H1 (cell line): Measurements from ENCODE around the gene ANKUB1. TPM values are rescaled to one million over a fixed set of nuclear protein-coding genes. Genes with fewer than 3 reads are reported as not detected.

Source experiments
- CTCF ChIA-PET: fragments of 300-600 bp; sonication (Branson Sonifier 250); formaldehyde crosslinking; loops from one replicate; lab custom pipeline; 2021; ENCODE audit not compliant: partially characterized antibody; lab: Charles Lee
- POLR2A ChIA-PET: fragments of 300-600 bp; sonication (Branson Sonifier 250); formaldehyde crosslinking; loops from one replicate; lab custom pipeline; 2021; ENCODE audit warnings: inconsistent platforms; ENCODE audit not compliant: partially characterized antibody; lab: Charles Lee
- DNase-seq, 2 experiments: peaks; one replicate each; pipeline versions ENCODE4 v3.0.0 to v3.0.0-alpha.2; 2010 to 2022; ENCODE audit warnings: low spot score in 2 of 2, low read depth in 1 of 2, mixed read lengths in 1 of 2
- FAIRE-seq: peaks from 2 replicates; lab custom pipeline; 2011; peaks lifted over from hg19 to GRCh38; lab: Jason Lieb, UNC
- H2AFZ ChIP-seq: 2 replicates; pipeline ENCODE4 v1.8.1; 2012; ENCODE audit warnings: low read length, inconsistent platforms
- H2AK5ac ChIP-seq: 2 replicates; pipeline ENCODE4 v1.6.1; 2013; ENCODE audit warnings: low read depth, low read length
- H2BK120ac ChIP-seq: replicated peaks from 2 replicates; pipeline ENCODE3; 2013; ENCODE audit warnings: low read depth, low read length, inconsistent platforms
- H2BK12ac ChIP-seq: 2 replicates; pipeline ENCODE4 v1.6.1; 2013; ENCODE audit warnings: low read depth, low read length
- H2BK15ac ChIP-seq: 2 replicates; pipeline ENCODE4 v1.6.1; 2013; ENCODE audit warnings: low read length
- H2BK20ac ChIP-seq: 2 replicates; pipeline ENCODE4 v1.6.1; 2013; ENCODE audit warnings: low read length
- H2BK5ac ChIP-seq: 2 replicates; pipeline ENCODE4 v1.6.1; 2013; ENCODE audit warnings: low read depth, low read length
- H3K14ac ChIP-seq: 2 replicates; pipeline ENCODE4 v1.6.1; 2013; ENCODE audit warnings: inconsistent platforms; ENCODE audit not compliant: insufficient read length
- H3K18ac ChIP-seq: 2 replicates; pipeline ENCODE4 v1.6.1; 2013; ENCODE audit warnings: low read length; ENCODE audit errors: extremely low read depth
- H3K23ac ChIP-seq: 2 replicates; pipeline ENCODE4 v1.6.1; 2013; ENCODE audit warnings: inconsistent platforms; ENCODE audit not compliant: insufficient read length
- H3K23me2 ChIP-seq: 2 replicates; pipeline ENCODE4 v1.6.1; 2013; ENCODE audit warnings: low read depth, low read length
- H3K27ac ChIP-seq: 2 replicates; pipeline ENCODE4 v1.6.1; 2011; ENCODE audit warnings: low read depth, low read length, inconsistent platforms
- H3K27me3 ChIP-seq, 4 experiments: replicated peaks in 1 of 4; 1 replicate in 1 of 4; 2 replicates in 3 of 4; pipeline versions ENCODE4 v1.6.1 to v1.8.1; 2011 to 2013; ENCODE audit warnings: low read length in 3 of 4, mild to moderate bottlenecking in 3 of 4, inconsistent platforms in 2 of 4, mixed read lengths in 2 of 4, moderate library complexity in 1 of 4; ENCODE audit not compliant: control insufficient read depth in 3 of 4, insufficient read depth in 3 of 4; ENCODE audit errors: extremely low read depth in 1 of 4
- H3K36me3 ChIP-seq, 4 experiments: 2 replicates each; pipeline versions ENCODE4 v1.6.1 to v1.8.1; 2011 to 2013; ENCODE audit warnings: mild to moderate bottlenecking in 4 of 4, low read length in 3 of 4, moderate library complexity in 2 of 4, control low read depth in 1 of 4, inconsistent platforms in 1 of 4; ENCODE audit not compliant: insufficient read depth in 4 of 4, control insufficient read depth in 2 of 4
- H3K4ac ChIP-seq: replicated peaks from 2 replicates; pipeline ENCODE3; 2013; ENCODE audit warnings: low read length, low read depth, mixed read lengths, inconsistent platforms; ENCODE audit not compliant: insufficient read length
- H3K4me1 ChIP-seq, 4 experiments: replicated peaks in 1 of 4; 1 replicate in 1 of 4; 2 replicates in 3 of 4; pipeline versions ENCODE4 v1.6.1 to v1.8.1; 2011 to 2013; ENCODE audit warnings: low read length in 3 of 4, inconsistent platforms in 2 of 4, mixed read lengths in 1 of 4; ENCODE audit not compliant: insufficient read depth in 4 of 4, control insufficient read depth in 3 of 4
- H3K4me2 ChIP-seq, 2 experiments: 2 replicates each; pipeline versions ENCODE4 v1.6.1 to v1.8.1; 2011 to 2013; ENCODE audit warnings: low read depth in 2 of 2, low read length in 2 of 2, control low read depth in 1 of 2, inconsistent platforms in 1 of 2, mild to moderate bottlenecking in 1 of 2; ENCODE audit not compliant: insufficient read depth in 1 of 2
- H3K4me3 ChIP-seq, 4 experiments: fragments of 200-600, 300-600 bp in 1 of 4; sonication (generic), shearing (Covaris generic), sonication (Bioruptor Twin) in 1 of 4; 2 replicates each; pipeline versions ENCODE4 v1.5.1 to v1.8.1; 2011 to 2016; ENCODE audit warnings: low read length in 4 of 4, low read depth in 3 of 4, control low read depth in 2 of 4, inconsistent platforms in 2 of 4, mild to moderate bottlenecking in 2 of 4, mixed read lengths in 1 of 4, moderate library complexity in 1 of 4; ENCODE audit not compliant: insufficient read depth in 2 of 4; ENCODE audit errors: extremely low read depth in 1 of 4
- H3K56ac ChIP-seq: replicated peaks from 2 replicates; pipeline ENCODE3; 2013; ENCODE audit warnings: low read depth, mild to moderate bottlenecking, mixed read lengths, low read length, inconsistent platforms; ENCODE audit not compliant: insufficient read length
- H3K79me1 ChIP-seq: 2 replicates; pipeline ENCODE4 v1.6.1; 2013; ENCODE audit warnings: low read depth, low read length, control low read depth
- H3K79me2 ChIP-seq, 2 experiments: 2 replicates each; pipeline versions ENCODE4 v1.6.1 to v1.8.1; 2012 to 2013; ENCODE audit warnings: low read length in 2 of 2, mild to moderate bottlenecking in 2 of 2, inconsistent platforms in 1 of 2; ENCODE audit not compliant: insufficient read depth in 2 of 2, control insufficient read depth in 1 of 2
- H3K9ac ChIP-seq, 4 experiments: replicated peaks in 1 of 4; 1 replicate in 1 of 4; 2 replicates in 3 of 4; pipeline versions ENCODE4 v1.6.1 to v1.8.1; 2011 to 2013; ENCODE audit warnings: low read depth in 3 of 4, low read length in 3 of 4, control low read depth in 2 of 4, mild to moderate bottlenecking in 2 of 4, moderate library complexity in 2 of 4, inconsistent platforms in 1 of 4; ENCODE audit errors: extremely low read depth in 1 of 4
- H3K9me3 ChIP-seq, 2 experiments: 2 replicates each; pipeline versions ENCODE4 v1.6.1 to v1.8.1; 2012 to 2013; ENCODE audit warnings: mild to moderate bottlenecking in 2 of 2, moderate library complexity in 2 of 2, control low read depth in 1 of 2, inconsistent platforms in 1 of 2, low read depth in 1 of 2, low read length in 1 of 2, mixed read lengths in 1 of 2; ENCODE audit not compliant: insufficient read depth in 2 of 2
- H4K20me1 ChIP-seq, 2 experiments: replicated peaks in 1 of 2; 2 replicates each; pipeline versions ENCODE3 to v1.8.1; 2011 to 2013; ENCODE audit warnings: inconsistent platforms in 2 of 2, low read length in 2 of 2, mild to moderate bottlenecking in 1 of 2; ENCODE audit not compliant: insufficient read depth in 2 of 2, control insufficient read depth in 1 of 2
- H4K5ac ChIP-seq: 2 replicates; pipeline ENCODE4 v1.6.1; 2013; ENCODE audit warnings: low read length, low read depth, mixed read lengths, inconsistent platforms; ENCODE audit not compliant: insufficient read length
- H4K8ac ChIP-seq: 2 replicates; pipeline ENCODE4 v1.8.0; 2013; ENCODE audit warnings: mild to moderate bottlenecking, moderate library complexity, low read length, inconsistent platforms; ENCODE audit not compliant: insufficient read depth; ENCODE audit errors: extremely low read depth
- H4K91ac ChIP-seq: replicated peaks from 2 replicates; pipeline ENCODE3; 2013; ENCODE audit warnings: low read length, mixed read lengths, inconsistent platforms; ENCODE audit not compliant: insufficient read length
- ATF2 ChIP-seq: IDR thresholded peaks from 2 replicates; pipeline ENCODE4 v1.6.1; 2012; ENCODE audit warnings: low read length, inconsistent platforms
- BCL11A ChIP-seq, 2 experiments: IDR thresholded peaks; one replicate each; pipeline ENCODE4 v1.6.1; 2011; ENCODE audit warnings: low read depth in 2 of 2, low read length in 2 of 2, mild to moderate bottlenecking in 2 of 2
- CBX8 ChIP-seq: fragments of 300-800, 300-1000 bp; sonication (generic); IDR thresholded peaks from 2 replicates; pipeline ENCODE4 v1.7.1; 2016; ENCODE audit warnings: low read depth, low read length, borderline replicate concordance
- CREB1 ChIP-seq: IDR thresholded peaks from 2 replicates; pipeline ENCODE4 v1.6.1; 2012; ENCODE audit warnings: inconsistent platforms
- EGR1 ChIP-seq: IDR thresholded peaks from 2 replicates; pipeline ENCODE4 v1.6.1; 2011; ENCODE audit warnings: low read depth, low read length, borderline replicate concordance
- HDAC6 ChIP-seq: IDR thresholded peaks from one replicate; pipeline ENCODE4 v1.7.1; 2012; ENCODE audit warnings: low read depth, mild to moderate bottlenecking, inconsistent platforms, low read length, moderate library complexity
- JUN ChIP-seq: IDR thresholded peaks from 2 replicates; pipeline ENCODE4 v1.6.1; 2011; ENCODE audit warnings: low read depth, mild to moderate bottlenecking, improper control_type of control experiment, low read length
- JUND ChIP-seq: IDR thresholded peaks from 2 replicates; pipeline ENCODE4 v1.6.1; 2011; ENCODE audit warnings: mild to moderate bottlenecking, improper control_type of control experiment, low read length
- KDM5A ChIP-seq: fragments of 200-600 bp; IDR thresholded peaks from 2 replicates; pipeline ENCODE4 v1.7.1; 2012; ENCODE audit warnings: mild to moderate bottlenecking, low read length, inconsistent platforms, mixed read lengths
- POU5F1 ChIP-seq: IDR thresholded peaks from 2 replicates; pipeline ENCODE4 v1.6.1; 2011; ENCODE audit warnings: low read depth, mild to moderate bottlenecking, low read length, moderate library complexity
- RXRA ChIP-seq: IDR thresholded peaks from 2 replicates; pipeline ENCODE4 v1.6.1; 2011; ENCODE audit warnings: low read depth, mild to moderate bottlenecking, low read length, moderate library complexity; ENCODE audit not compliant: insufficient read depth
- SIN3A ChIP-seq, 2 experiments: IDR thresholded peaks in 1 of 2; conservative IDR thresholded peaks in 1 of 2; 2 replicates each; pipeline ENCODE4 v1.6.1; 2011 to 2012; ENCODE audit warnings: low read length in 2 of 2, improper control_type of control experiment in 1 of 2, low read depth in 1 of 2, mild to moderate bottlenecking in 1 of 2
- TAF7 ChIP-seq: optimal IDR thresholded peaks from 2 replicates; pipeline ENCODE3; 2011; ENCODE audit warnings: low read depth, mild to moderate bottlenecking, inconsistent platforms, low read length, moderate library complexity, borderline replicate concordance
- WGBS, 2 experiments: shearing (Covaris generic) in 1 of 2; methylation state at CpG; one replicate each; pipeline versions ENCODE4 v1.1.6 to v1.1.7; 2013 to 2015; ENCODE audit warnings: low lambda C conversion rate in 2 of 2, mixed read lengths in 2 of 2, inconsistent platforms in 1 of 2, low coverage in 1 of 2, missing lambda C conversion rate in 1 of 2; ENCODE audit not compliant: insufficient replicate concordance in 2 of 2, insufficient coverage in 1 of 2, insufficient read length in 1 of 2; ENCODE audit errors: extremely low coverage in 1 of 2, missing lambda C conversion rate in 1 of 2; 5-methylcytosine and 5-hydroxymethylcytosine counted together
- polyA plus RNA-seq, 7 experiments: library from polyadenylated mRNA; depleted of rRNA in 3 of 7; stranded (reverse) in 5 of 7; unstranded in 2 of 7; fragments of >200 nt in 5 of 7; fragments of 200-250 nt in 2 of 7; gene quantifications; 1 replicate in 5 of 7; 2 replicates in 1 of 7; 4 replicates in 1 of 7; pipeline versions ENCODE4 v1.2.1 to v1.2.3, GENCODE V29; 2011 to 2013; ENCODE audit warnings: missing spikeins in 2 of 7, mixed read lengths in 2 of 7
- total RNA-seq: library from RNA; stranded (reverse); fragmentation: NEBNext Ultra II Directional; extraction: Animal tissue kit (Norgen Biotek cat#: 25700); gene quantifications from 2 replicates; pipeline ENCODE4 v1.2.1, GENCODE V29; 2021

Gene ANKUB1
- total and polyA plus RNA-seq, 2 of the 8 experiments (the other 6 are each of a cell fraction or from before 2014, with no cell fraction given), result not detected

GRCh38 chr3:149820183-149820582 lies 27.8 kb upstream of the ANKUB1 start:
- Histone ChIP-seq H4K91ac (no peak overlapping the region), H3K18ac (no peak overlapping the region), H2AFZ (no peak overlapping the region), H3K4me2 (no peak overlapping the region), H3K79me1 (no peaks in the 10 kb centered on the region; the same call in 1 of the 2 replicates), H3K9ac (no peak overlapping the region), H2BK15ac (no peak overlapping the region), H3K27me3 (no peaks in the 10 kb centered on the region), H4K20me1 (peaks cover 0 to 2% of the 10 kb centered on the region in 2 experiments), H3K4me1 (peaks cover 0 to under 1% (median under 1%) of the 10 kb centered on the region in 4 experiments; a peak in 1 of 7 replicates), H3K27ac (no peak overlapping the region), H2BK20ac (no peak overlapping the region), H4K8ac (no peak overlapping the region), H3K23me2 (no peaks in the 10 kb centered on the region), H2BK5ac (no peak overlapping the region), H2AK5ac (no peak overlapping the region), H4K5ac (no peak overlapping the region), H3K36me3 (no peaks in the 10 kb centered on the region), H3K79me2 (peaks cover 0 to 99% of the 10 kb centered on the region in 2 experiments; a peak in 3 of 4 replicates), H3K56ac (no peak overlapping the region), H2BK12ac (no peak overlapping the region), H2BK120ac (no peak overlapping the region), H3K23ac (no peak overlapping the region), H3K4me3 (no peak overlapping the region), H3K4ac (no peak overlapping the region), H3K14ac (no peak overlapping the region), H3K9me3 (no peaks in the 10 kb centered on the region)
- ChIA-PET CTCF (interaction anchor here (0.9 to 2.6 kb wide), 7 partner anchors 11 to 331 kb away, joined by 3 to 13 read pairs (median 3); no protein-coding TSS in a partner anchor), POLR2A (no interaction called here)
- FAIRE-seq (no peak), DNase-seq (no peak)
- WGBS, 2 experiments, result 88% methylated on average over 4 of the region's 4 CpGs; no CpG with 5 or more reads in 1 of the 2 experiments
- TF ChIP-seq EGR1 (no peak), CREB1 (no peak), POU5F1 (no peak), JUND (no peak), BCL11A (IDR thresholded peaks at IDR 0.05; ENCODE audit: low read depth in 2 of 2, low read length in 2 of 2) (no peak), KDM5A (no peak), SIN3A (conservative IDR thresholded peaks at IDR 0.05 in 1 of 2, IDR thresholded peaks at IDR 0.05 in 1 of 2; ENCODE audit: low read depth in 1 of 2, low read length in 2 of 2) (no peak), TAF7 (no peak), JUN (no peak), RXRA (no peak), HDAC6 (no peak), ATF2 (no peak), CBX8 (no peak)
